NCI-H1105 treated with DMSO at 0.1 percent for 48 hours (cell line): ENCODE measurements around the gene BRICD5.

Experiments
- DNase-seq: peaks from one replicate; lab custom pipeline; 2025; lab: John Stamatoyannopoulos, UW

Gene BRICD5

DNA sequence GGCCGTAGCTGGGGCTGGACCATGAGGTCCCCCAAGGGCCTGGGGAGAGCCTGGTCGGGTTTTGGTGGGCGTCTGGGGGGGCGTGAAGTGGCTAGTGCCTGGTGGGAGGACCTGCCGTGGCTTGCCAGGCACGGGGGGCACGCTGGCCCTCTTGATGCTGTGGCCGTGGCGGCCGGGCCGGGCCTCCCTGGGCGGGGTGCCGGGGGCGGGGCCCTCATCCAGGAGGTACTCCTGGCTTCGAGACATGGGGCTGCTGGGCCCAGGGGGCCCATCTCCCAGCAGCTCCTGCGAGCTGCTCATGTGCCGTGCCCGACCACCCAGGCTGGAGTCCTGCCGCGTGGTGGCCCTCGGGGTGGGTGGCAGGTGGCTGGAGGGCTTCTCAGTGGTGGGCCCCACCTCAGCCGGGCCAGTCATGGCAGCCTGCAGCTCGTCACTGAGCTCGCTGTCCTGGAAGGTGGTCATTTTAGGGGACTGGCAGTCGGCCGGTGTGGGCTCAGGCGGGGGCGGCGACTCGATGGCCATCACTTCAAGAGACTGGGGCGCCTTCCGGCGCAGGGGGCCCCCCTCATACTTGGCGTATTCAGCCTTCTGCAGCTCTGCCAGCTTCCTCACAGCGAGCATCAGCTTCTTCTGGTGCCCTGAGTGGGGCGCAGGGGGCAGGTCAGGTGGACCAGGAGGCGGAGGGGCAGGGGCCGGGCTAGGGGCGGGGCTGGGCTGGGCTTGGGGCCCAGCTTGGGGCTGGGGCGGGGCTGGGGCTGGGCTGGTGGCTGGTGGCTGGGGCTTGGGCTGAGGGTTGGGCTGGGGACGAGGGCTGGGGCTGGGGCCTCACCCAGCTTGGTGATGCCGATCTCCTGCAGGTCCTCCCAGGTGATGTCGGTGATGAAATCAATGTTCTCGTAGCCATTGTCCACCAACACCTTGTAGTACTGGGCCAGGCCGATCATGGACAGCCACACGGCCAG lies 29.4 kb downstream of the BRICD5 start:
- DNase-seq: no peak

GRCh38 chr16:2180461-2180860 lies 30.2 kb downstream of the BRICD5 start:
- no peak for DNase-seq

- DNase-seq: no peak
These were observed 31.1 kb downstream of the BRICD5 start for GRCh38 chr16:2179576-2179975.

DNA sequence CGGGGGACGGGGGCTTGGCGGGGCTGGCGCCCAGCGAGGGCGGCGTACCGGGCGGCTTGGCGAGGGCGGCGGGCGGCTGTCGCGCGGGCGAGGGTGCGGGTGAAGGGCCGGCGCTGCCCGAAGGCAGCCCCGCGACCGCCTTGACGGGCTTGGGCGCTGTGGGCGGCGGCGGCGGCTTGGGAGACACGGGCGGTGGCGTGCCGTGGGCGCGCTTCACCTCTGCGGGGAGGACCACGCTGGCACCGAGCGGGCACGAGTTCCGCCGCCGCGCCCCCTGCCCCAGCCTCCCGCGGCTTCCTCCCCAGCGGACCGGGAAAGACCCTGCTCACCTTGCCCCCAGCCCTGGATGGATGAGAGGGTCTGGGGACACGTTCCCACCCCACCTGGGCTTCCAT lies 31.6 kb downstream of the BRICD5 start:
- no peak for DNase-seq

DNA sequence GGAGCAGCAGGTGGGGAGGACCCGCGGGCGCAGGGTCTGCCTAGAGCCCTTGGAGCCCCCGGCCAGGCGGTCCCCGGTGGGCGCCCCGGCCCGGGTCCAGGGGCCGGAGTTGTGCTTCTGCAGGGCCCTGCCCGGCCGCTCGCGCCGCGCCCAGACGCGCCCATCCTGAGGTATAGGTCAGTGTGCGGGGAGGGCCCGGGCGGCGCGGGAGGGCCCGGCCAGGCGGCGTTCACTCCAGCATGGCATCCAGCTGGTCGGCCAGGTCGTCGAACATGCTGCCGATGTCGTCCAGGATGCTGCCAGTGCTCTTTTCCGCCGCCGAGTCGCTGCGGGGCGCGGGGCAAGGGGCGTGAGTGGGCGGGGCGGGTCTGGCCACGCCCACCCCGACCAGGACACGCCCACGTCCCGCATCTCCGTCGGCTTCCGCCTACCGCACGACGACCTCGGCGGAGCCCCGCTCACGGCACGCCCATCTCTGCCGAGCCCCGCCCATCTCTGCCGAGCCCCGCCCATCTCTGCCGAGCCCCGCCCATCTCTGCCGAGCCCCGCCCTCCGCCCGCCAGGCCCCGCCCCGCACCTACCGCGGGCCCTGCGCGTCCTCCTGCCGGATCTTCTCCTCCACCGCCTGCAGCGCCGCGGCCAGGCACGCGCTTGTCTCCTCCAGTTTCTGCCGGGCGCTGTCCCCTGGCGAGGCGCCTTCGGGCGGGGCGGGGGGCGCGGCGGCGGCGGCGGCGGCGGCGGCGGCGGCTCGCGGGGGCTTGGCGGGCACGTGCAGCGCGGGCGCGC lies 32.1 kb downstream of the BRICD5 start:
- DNase-seq: no peak

DNA sequence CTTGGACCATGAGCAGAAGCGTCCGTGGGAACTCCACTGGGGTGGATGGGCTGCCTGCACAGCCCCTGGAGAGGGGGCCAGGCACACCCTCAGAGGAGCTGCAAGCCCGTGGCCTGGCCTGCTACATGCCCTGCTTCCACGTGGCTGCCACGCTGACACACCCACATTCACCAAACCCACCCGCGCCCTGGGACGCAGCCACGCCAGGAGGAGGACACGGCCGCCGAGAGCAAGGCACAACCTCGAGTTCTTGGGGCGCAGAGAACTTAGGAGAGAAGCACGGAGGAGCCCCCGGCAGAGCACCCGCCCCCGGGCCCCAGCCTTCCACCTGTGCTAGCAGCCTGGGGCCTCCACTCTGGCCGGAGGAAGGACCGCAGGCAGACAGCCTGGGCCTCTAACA lies 33.1 kb downstream of the BRICD5 start:
- no peak for DNase-seq

- no peak for DNase-seq
These were observed 33.6 kb downstream of the BRICD5 start for GRCh38 chr16:2177101-2177500.

GRCh38 chr16:2176047-2176446 lies 34.6 kb downstream of the BRICD5 start:
- DNase-seq: no peak

- DNase-seq: no peak
These were observed 35.2 kb downstream of the BRICD5 start for GRCh38 chr16:2175454-2175853.

GRCh38 chr16:2174396-2175131 lies 36.1 kb downstream of the BRICD5 start:
- no peak for DNase-seq

DNA sequence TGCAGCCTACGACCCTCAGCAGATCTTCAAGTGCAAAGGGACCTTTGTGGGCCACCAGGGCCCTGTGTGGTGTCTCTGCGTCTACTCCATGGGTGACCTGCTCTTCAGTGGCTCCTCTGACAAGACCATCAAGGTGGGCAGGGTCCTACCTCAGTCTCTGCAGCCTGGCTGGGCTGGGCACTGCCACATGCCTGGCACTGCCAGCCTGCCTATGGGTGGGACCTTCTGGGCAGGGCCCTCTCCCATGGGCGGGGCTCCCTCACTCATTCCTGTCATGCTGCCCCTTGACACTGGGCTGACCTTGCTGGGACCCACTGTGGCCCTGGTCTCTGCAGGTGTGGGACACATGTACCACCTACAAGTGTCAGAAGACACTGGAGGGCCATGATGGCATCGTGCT lies 36.7 kb downstream of the BRICD5 start:
- no peak for DNase-seq

DNA sequence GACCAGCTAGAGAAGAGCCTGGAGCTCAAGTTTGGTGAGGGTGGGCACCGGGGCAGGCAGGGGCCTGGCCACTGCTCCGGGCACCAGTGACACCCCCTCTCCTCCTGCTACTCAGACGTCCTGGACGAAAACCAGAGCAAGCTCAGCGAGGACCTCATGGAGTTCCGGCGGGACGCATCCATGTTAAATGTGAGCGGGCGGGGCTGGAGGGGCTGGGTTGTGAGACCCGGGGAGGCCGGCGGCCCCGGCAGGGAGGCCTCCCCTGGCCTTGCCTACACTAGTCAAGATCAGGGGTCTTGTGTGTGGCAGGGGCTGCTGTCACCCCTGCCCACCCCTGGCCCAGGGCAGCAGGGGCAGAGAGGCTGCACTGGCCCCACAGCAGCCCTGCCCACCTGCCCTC lies 37.3 kb downstream of the BRICD5 start:
- DNase-seq: no peak

DNA sequence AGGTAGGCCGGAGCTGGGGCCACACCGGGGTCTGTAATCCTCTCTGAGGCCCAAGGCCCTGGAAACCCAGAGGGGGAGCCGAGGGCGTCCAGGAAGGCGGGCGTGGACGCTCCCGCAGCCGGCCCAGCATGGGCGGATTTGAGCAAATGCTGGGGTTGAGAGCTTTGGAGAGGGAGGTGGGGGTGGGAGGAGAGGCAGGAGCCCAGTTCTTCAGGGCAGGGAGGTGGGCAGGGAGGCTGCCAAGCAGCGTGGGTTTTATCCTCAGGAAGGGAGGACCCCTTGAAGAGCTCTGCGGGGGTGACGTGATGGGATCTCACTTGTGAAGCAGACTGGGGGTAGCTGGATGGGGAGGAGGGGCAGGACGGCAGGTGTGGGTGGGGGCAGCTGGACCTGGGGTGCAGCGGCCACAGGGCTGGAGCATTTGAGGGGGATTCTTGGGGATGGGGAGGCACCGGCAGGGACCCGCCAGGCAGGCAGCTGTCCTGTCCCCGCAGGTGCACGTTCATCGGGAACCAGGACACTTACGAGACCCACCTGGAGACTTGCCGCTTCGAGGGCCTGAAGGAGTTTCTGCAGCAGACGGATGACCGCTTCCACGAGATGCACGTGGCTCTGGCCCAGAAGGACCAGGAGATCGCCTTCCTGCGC lies 37.9 kb downstream of the BRICD5 start:
- DNase-seq: no peak

DNA sequence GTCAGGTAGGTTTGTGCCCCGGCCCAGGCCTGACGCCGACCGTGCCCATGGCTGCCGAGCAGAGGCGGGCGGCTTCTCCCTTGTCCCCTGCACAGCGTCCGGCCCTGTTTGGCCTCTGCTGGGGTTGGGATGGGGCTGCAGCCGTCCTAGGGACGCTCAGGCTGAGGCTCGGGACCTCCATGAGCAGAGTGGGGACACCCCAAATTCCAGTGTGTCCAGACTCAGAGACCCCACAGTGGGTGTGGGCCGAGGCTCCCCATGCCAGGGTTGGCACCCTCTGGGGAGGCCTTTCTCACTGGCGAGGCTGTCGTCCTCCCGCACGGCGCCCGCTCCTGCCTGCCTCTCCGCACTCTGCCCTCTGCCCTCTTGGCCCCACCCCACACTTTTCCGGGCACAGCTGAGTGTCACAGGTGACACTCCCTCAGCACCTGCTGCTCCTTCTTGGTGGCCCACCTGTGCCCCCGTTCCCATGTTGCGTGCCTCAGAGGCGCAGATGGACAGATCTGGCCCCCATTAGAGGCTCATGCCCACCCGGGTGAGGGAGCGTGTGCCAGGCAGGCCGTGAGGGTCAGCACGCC lies 39.0 kb downstream of the BRICD5 start:
- no peak for DNase-seq

- no peak for DNase-seq
These were observed 39.9 kb downstream of the BRICD5 start for GRCh38 chr16:2170587-2171435.

DNA sequence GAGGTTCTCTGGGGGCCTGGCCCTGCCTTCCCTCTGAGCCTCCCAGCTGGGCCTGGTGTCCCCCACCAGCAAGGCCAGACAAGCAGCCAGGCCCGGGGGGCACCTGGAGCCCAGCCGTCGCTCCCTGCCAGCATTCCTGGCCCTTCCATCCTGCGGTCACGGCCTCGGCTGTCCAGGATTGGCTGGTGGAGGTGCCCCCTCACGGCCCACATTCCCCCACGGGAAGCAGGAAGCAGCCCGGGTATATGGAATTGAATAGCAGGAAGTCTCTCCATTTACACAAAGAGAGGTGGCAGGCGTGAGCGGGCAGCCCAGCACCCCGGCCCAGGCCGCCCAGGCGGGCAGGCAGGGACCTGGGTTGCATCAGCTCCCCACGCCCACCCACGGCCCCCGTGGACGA lies 40.6 kb downstream of the BRICD5 start:
- no peak for DNase-seq

DNA sequence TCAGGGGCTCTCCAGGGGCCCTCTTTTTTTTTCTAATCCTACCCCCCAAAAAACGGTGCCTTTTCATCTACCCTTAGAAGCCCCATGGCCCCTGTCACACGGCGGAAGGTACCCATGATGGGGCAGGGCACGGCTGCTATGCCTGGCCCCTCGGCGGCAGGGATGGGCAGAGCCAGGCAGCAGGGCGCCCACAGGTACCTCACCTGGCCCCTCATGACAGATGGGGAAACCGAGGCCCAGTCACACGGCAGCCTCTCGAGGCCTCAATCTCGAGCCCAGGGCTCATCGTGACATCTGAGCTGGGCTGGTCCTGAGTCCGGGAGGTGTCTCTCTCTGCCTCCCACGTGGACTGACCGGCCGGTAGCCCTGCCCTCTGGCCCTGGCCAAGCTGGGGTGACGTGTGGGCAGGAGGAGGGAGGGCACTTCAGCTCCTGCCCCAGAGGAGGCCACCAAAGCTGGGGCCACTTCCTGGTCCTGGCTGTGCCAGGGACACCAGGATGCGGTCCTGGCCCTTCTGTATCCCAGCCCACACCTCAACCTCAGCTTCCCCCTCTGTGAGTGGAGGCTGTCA lies 43.5 kb downstream of the BRICD5 start:
- DNase-seq: no peak

DNA sequence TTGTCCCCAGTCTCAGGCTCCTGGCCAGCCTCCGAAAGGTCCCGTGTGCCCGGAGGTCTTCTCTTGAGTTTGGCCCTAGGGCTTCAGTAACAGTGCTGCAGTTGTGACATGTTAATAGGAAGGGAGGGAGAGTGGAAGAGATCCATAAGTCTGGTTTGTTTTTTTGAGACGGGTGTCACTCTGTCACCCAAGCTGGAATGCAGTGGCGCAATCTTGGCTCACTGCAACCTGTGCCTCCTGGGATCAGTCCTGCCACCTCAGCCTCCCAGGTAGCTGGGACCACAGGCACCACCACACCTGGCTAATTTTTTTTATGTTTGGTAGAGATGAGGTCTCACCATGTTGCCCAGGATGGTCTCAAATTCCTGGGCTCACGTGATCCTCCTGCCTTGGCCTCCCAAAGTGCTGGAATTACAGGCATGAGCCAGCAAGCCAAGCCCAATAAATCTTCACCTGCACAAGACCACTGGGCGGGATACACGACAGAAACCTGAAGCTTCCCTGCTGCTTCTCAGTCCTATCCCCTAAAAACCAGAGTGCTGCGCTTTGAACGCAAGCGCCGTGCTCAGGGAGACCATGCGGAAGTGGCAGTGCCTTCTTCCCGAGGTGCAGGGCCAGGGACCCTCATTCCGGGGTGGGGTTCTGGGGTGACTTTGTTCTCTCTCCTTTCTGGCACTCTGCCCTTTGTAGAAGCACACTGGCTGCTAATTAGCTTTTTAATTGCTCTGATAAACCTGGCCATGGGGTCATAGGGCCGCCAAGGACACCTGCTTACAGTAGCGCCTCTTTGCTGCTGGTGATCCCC lies 44.2 kb downstream of the BRICD5 start:
- no peak for DNase-seq

DNA sequence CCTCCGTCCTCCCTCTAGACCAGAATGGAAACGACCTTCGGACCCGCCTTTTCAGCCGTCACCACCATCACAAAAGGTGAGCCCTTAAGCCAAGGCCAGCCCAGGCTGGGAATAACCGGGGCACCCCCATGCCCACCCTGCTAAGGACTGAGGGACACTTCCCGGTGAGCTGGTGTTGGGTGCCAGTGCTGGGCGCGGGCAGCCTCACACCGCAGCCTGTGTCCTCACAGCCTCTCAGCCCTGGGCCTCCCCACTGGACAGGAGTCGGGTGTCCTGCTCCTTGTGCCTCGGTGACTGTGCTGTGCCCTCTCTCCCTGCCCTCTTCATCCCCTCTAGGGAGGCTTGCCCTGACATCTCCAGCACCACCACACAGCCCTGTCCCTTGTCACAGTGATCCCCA lies 44.8 kb downstream of the BRICD5 start:
- no peak for DNase-seq
